K562 (cell line): Measurements from ENCODE around the gene ESRRB.

Experiments
- CBX5 ChIP-seq: IDR thresholded peaks from 2 replicates; pipeline ENCODE4 v1.6.1; 2014; ENCODE audit warnings: low read depth, borderline replicate concordance
- CTCF ChIP-seq, 3 experiments: IDR thresholded peaks in 2 of 3; conservative IDR thresholded peaks in 1 of 3; 2 replicates each; pipeline ENCODE4 v1.5.1; 2011 to 2012; ENCODE audit warnings: low read length in 3 of 3, mild to moderate bottlenecking in 3 of 3, control low read depth in 2 of 3, improper control_type of control experiment in 1 of 3, inconsistent platforms in 1 of 3, low read depth in 1 of 3, mixed read lengths in 1 of 3, moderate library complexity in 1 of 3; ENCODE audit not compliant: insufficient read depth in 2 of 3
- EP300 ChIP-seq: IDR thresholded peaks from 2 replicates; pipeline ENCODE4 v1.6.1; 2012; ENCODE audit warnings: low read length, improper control_type of control experiment
- NR1H2 ChIP-seq: sonication (generic); formaldehyde crosslinking; IDR thresholded peaks from 2 replicates; pipeline ENCODE4 v1.4.0; 2020; ENCODE audit warnings: mild to moderate bottlenecking, missing genetic modification reagents
- PHF21A ChIP-seq: fragments of 450-650 bp; IDR thresholded peaks from 2 replicates; pipeline ENCODE4 v1.6.1; 2017; ENCODE audit warnings: low read depth, borderline replicate concordance
- POLR2AphosphoS5 ChIP-seq: IDR thresholded peaks from 2 replicates; pipeline ENCODE4 v1.6.1; 2011; ENCODE audit warnings: mild to moderate bottlenecking, low read depth, low read length, moderate library complexity; ENCODE audit not compliant: control insufficient read depth, insufficient read depth
- RB1 ChIP-seq: fragments of 450-650 bp; IDR thresholded peaks from 2 replicates; pipeline ENCODE4 v1.6.1; 2017; ENCODE audit warnings: low read depth, mild to moderate bottlenecking
- SMAD4 ChIP-seq: fragments of 250-450 bp; sonication (Bioruptor Pico); conservative IDR thresholded peaks from 2 replicates; pipeline ENCODE4 v1.8.0; 2021; ENCODE audit warnings: inconsistent platforms, mild to moderate bottlenecking, moderate library complexity
- ZNF318 ChIP-seq, 2 experiments: fragments of 450-650 bp; IDR thresholded peaks; 2 replicates each; pipeline ENCODE4 v1.6.1; 2016; ENCODE audit warnings: mild to moderate bottlenecking in 2 of 2, borderline replicate concordance in 1 of 2, low read depth in 1 of 2, moderate library complexity in 1 of 2

- TF ChIP-seq EP300 (no peak), PHF21A (no peak), ZNF318 (IDR thresholded peaks at IDR 0.05; ENCODE audit: borderline replicate concordance in 1 of 2, low read depth in 1 of 2) (no peak), RB1 (no peak), SMAD4 (CRISPR knock-in tag) (no peak), CTCF (IDR thresholded peaks at IDR 0.05 in 2 of 3, conservative IDR thresholded peaks at IDR 0.05 in 1 of 3; ENCODE audit: insufficient read depth in 2 of 3, low read depth in 1 of 3, low read length in 3 of 3) (no peak), CBX5 (no peak), POLR2AphosphoS5 (no peak), NR1H2 (CRISPR knock-in tag) (no peak)
Measured at GRCh38 chr14:76329154-76329928, 46.6 kb upstream of the ESRRB start.
